Lung (tissue), 12 donors: ENCODE results near the gene ARHGEF4. TPM values are rescaled to one million over a fixed set of nuclear protein-coding genes. Genes with fewer than 3 reads are reported as not detected.

Experiments used
- ATAC-seq: fragments of 200-7000 bp; cut with Tn5 transposase; one replicate; pipeline ENCODE4 v1.9.1; 2020; ENCODE audit warnings: moderate number of reproducible peaks; ENCODE audit not compliant: insufficient read depth, low FRiP score
- DNase-seq, 3 donors: peaks; one replicate each; pipeline ENCODE4 v3.0.0-alpha.2; 2013 to 2017
- H3K27ac ChIP-seq, 2 donors: one replicate each; pipeline ENCODE4 v1.5.1; 2013; ENCODE audit warnings: mild to moderate bottlenecking in 2 of 2, moderate library complexity in 2 of 2, control low read depth in 1 of 2, inconsistent platforms in 1 of 2, low read depth in 1 of 2, low read length in 1 of 2
- H3K27me3 ChIP-seq, 3 donors: one replicate each; pipeline ENCODE4 v1.5.1; 2013; ENCODE audit warnings: low read length in 2 of 3; ENCODE audit not compliant: control insufficient read depth in 3 of 3, insufficient read depth in 3 of 3
- H3K36me3 ChIP-seq, 4 donors: one replicate each; pipeline ENCODE4 v1.5.1; 2013; ENCODE audit warnings: low read length in 4 of 4, mild to moderate bottlenecking in 1 of 4, moderate library complexity in 1 of 4; ENCODE audit not compliant: control insufficient read depth in 4 of 4, insufficient read depth in 4 of 4
- H3K4me1 ChIP-seq, 5 donors: one replicate each; pipeline ENCODE4 v1.5.1; 2013; ENCODE audit warnings: low read length in 5 of 5, mild to moderate bottlenecking in 2 of 5, moderate library complexity in 1 of 5; ENCODE audit not compliant: control insufficient read depth in 5 of 5, insufficient read depth in 5 of 5
- H3K4me3 ChIP-seq: one replicate; pipeline ENCODE4 v1.5.1; 2013; ENCODE audit warnings: mild to moderate bottlenecking, control low read depth, moderate library complexity
- H3K9ac ChIP-seq, 2 donors: one replicate each; pipeline ENCODE4 v1.5.1; 2013; ENCODE audit warnings: low read length in 2 of 2, control low read depth in 1 of 2; ENCODE audit not compliant: insufficient read depth in 1 of 2
- H3K9me3 ChIP-seq, 4 donors: one replicate each; pipeline ENCODE4 v1.5.1; 2013; ENCODE audit warnings: low read length in 3 of 4, mild to moderate bottlenecking in 1 of 4, moderate library complexity in 1 of 4; ENCODE audit not compliant: control insufficient read depth in 4 of 4, insufficient read depth in 3 of 4
- WGBS, 2 donors: extraction: QIAGEN DNeasy Blood & Tissue Kit; methylation state at CpG; one replicate each; pipeline ENCODE4 v1.1.7; 2013; 5-methylcytosine and 5-hydroxymethylcytosine counted together
- polyA plus RNA-seq, 2 donors: library from polyadenylated mRNA; stranded (reverse); fragments of 200-250 nt; gene quantifications; one replicate each; pipeline ENCODE4 v1.2.1, GENCODE V29; 2013
- total RNA-seq, 2 donors: library from RNA; depleted of rRNA in 1 of 2; stranded (reverse); fragments of >200 nt in 1 of 2; gene quantifications; one replicate each; pipeline ENCODE4 v1.2.1, GENCODE V29; 2014 to 2021
- TF ChIP-seq, protein P1 (sequence below): IDR thresholded peaks from 2 replicates; pipeline ENCODE4 v1.5.1; 2012; ENCODE audit warnings: mild to moderate bottlenecking; ENCODE audit errors: control extremely low read depth, extremely low read depth
- donor health status: control.
- donor health status: control.
- donor health status: Bipolar disorder and iron deficiency.
- donor health status: healthy.
- donor health status: DM: yes; HTN: yes; CAD: no.

ARHGEF4 gene
- total and polyA plus RNA-seq, 4 donors: 1.8 to 15.9 (median 6.9) TPM

DNA sequence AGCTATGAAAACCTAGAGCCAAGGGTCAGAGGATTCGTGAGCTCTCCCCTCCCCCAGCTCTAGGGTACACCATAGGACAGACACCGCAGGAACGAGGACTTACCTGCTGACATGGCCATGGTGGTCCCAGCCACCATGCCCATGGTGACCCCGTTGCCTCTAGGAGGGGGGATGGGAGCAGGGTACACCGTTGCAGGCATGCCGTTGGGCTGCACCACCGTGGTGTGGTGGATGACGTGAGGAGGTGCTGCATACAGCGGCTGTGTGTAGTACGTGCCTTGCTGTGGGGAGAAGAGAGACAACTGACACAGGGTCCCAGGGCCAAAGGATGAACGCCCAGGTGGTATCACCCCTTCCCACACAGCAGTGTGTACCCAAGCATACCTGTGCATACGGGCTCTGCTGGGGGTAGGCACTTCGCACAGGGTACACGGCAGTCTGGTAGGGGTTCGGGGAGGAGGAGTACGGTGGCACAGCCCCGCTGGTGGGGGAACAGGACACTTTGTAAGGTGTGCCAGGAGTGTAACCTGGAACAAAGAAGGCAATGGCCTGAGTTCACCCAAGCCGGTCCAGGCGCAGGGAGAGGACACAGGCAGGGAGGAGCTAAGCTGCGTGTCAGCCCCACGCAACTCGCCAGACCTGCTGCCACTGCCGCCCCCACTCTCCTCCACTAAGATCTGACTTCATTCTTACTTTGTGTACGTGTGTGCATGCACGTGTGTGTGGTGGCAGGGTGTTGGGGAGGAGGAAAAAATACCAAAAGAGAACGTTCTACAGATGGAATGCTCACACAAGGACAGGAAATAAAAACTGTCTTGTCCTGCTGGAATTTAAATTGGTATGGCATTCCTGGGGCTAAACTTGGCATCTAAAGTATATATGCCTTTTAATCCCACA is 218.7 kb downstream of the ARHGEF4 start:
- H3K9me3 ChIP-seq: no peaks in the 10 kb centered on the region
- no peak for DNase-seq
- no peaks in the 10 kb centered on the region for H3K27me3 ChIP-seq
- H3K27ac ChIP-seq: no peak overlapping the region
- TF ChIP-seq, protein P1, sequence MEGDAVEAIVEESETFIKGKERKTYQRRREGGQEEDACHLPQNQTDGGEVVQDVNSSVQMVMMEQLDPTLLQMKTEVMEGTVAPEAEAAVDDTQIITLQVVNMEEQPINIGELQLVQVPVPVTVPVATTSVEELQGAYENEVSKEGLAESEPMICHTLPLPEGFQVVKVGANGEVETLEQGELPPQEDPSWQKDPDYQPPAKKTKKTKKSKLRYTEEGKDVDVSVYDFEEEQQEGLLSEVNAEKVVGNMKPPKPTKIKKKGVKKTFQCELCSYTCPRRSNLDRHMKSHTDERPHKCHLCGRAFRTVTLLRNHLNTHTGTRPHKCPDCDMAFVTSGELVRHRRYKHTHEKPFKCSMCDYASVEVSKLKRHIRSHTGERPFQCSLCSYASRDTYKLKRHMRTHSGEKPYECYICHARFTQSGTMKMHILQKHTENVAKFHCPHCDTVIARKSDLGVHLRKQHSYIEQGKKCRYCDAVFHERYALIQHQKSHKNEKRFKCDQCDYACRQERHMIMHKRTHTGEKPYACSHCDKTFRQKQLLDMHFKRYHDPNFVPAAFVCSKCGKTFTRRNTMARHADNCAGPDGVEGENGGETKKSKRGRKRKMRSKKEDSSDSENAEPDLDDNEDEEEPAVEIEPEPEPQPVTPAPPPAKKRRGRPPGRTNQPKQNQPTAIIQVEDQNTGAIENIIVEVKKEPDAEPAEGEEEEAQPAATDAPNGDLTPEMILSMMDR: no peak
- H3K4me3 ChIP-seq: no peak overlapping the region
- WGBS, 2 donors: 93 to 94% methylated on average over 26 of the region's 26 CpGs
- H3K36me3 ChIP-seq: peaks cover 19 to 51% (median 41%) of the 10 kb centered on the region in 4 donors
- H3K4me1 ChIP-seq: peaks cover 0 to 9% (median 0%) of the 10 kb centered on the region in 5 donors
- no peak for ATAC-seq
- no peak overlapping the region for H3K9ac ChIP-seq

DNA sequence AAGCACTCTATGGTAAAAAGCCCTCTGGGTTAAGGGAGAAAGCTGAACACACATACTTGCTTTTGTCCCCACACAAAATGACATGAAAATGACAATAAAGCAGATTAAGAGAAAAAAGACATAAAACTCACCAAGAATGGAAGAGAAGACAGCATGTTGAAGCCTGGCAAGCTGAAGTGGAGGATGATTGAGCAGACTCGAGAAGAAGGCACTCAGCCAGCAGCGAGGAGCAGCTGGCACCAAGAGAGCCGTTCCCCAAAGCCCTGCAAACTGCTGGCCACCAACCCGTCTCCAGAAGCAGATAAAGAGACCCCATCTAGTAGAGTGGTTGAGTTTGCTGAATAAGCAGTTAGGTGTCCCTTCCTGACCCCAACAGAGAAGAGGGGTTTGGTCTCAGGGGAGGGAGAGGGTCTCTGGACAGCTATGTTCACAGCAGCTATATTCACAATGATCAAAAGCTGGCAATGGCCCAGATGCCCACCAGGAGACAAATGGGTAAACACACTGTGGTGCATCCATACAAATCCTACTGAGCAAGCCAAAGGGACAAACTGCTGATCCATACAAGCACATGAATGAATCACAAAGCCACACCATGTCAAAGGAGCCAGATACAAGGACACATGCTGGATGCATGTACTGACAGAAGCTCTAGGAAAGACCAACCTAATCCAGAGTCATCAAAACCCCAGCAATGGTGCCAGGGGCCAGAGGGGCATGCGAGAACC is 219.7 kb downstream of the ARHGEF4 start:
- Histone ChIP-seq H3K9ac (no peak overlapping the region), H3K9me3 (no peaks in the 10 kb centered on the region), H3K4me1 (peaks cover 0 to 9% (median 0%) of the 10 kb centered on the region in 5 donors), H3K36me3 (peaks cover 19 to 46% (median 35%) of the 10 kb centered on the region in 4 donors), H3K27me3 (no peaks in the 10 kb centered on the region), H3K27ac (no peak overlapping the region), H3K4me3 (no peak overlapping the region)
- WGBS, 2 donors: 79 to 94% methylated on average over 5 of the region's 5 CpGs
- no peak for DNase-seq
- TF ChIP-seq, protein P1: no peak
- ATAC-seq: no peak

DNA sequence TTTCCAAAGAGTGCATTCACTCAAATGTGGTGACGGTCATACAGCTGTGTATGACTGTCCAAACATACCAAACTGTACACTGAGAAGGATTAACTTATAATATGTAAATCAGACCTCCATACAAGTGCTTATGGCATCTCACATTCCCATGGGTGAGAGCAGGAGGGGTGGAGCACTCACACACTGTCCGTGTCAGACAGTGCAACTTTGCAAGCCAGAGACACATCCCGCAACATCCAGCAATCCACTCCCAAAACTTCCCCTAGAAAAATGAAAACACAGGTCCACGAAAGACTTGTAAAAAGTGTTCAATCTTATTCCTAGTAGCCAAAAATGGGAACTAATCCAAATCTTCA is 220.2 kb downstream of the ARHGEF4 start:
- TF ChIP-seq, protein P1: no peak
- no peak overlapping the region for H3K9ac ChIP-seq
- DNase-seq: no peak
- ATAC-seq: no peak
- H3K27me3 ChIP-seq: no peaks in the 10 kb centered on the region
- peaks cover 16 to 41% (median 33%) of the 10 kb centered on the region in 4 donors for H3K36me3 ChIP-seq
- no peaks in the 10 kb centered on the region for H3K9me3 ChIP-seq
- 93 to 94% methylated on average over 4 of the region's 4 CpGs for WGBS, 2 donors
- H3K4me1 ChIP-seq: peaks cover 0 to 9% (median 0%) of the 10 kb centered on the region in 5 donors
- H3K4me3 ChIP-seq: no peak overlapping the region
- H3K27ac ChIP-seq: no peak overlapping the region
